CD4-positive, alpha-beta T cell treated with Interleukin-15 for 4 hours (primary cell): ENCODE measurements around the gene SNX5.
"Not testable (repeated sequence)": the region's sequence is repeated elsewhere in the genome, so short reads cannot be mapped to it uniquely, and the experiment has no call there.

Experiments used
- DNase-seq: peaks from one replicate; pipeline ENCODE4 v3.0.0-alpha.2; 2020; ENCODE audit warnings: low spot score

Gene SNX5

GRCh38 chr20:17960400-17960885 lies 8.2 kb downstream of the SNX5 start:
- DNase-seq: not testable (repeated sequence)

DNA sequence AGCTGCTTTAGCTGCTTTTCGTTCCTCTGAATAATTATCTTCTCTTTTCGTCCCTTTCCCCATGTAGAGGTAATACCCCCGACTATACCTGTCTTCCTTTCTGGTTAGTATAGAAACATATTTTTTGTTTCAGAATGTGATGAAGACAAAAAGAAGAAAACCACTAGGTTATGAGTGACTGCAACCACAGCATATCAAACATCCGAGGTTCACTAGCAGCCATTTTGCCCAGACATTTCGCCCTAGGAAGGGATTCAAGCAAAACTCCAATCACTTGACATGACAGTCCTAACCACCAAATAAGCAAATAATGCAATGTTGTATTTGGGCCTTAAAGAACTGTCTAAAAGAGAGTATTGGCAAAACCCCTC lies 9.4 kb downstream of the SNX5 start:
- DNase-seq: no peak

GRCh38 chr20:17958373-17959256 lies 10.0 kb downstream of the SNX5 start:
- DNase-seq: no peak

DNA sequence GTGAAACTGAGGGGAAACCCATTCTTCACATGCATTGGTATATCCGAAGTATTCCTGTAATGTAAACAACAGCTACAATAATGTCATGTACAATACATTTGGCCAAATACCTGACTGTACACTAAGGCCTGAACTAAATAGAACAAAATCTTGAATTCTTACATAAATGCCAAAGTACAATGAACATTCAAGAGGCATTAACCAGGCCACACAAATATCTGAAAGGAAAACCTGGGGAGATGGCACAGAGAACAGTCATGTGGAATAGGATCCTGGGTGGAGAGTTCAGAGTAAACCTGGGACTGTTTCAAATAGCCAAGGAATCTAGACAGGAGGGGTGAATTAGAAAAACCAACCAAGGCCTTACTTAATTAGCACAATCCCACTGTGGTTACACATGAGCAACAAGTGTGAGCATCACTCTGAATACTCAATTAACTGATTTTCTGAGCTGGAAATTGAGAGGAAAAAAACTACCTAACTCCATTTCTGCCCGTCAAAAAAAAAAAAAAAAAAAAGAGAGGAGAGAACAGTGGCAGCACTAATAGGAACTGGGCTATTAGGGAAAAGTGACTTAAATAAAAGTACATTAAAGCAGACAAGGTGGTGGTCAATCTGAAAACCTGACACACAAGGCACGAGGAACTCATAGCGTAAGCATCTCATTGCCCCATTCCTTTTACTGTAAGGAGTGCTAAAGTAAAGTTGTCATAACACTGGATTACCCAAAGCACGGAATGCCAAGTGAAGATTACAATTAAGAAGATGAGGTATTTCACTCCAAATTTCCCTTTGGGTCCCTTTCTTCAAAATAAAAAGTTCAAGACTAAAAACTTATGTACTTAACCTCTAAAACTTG lies 10.9 kb downstream of the SNX5 start:
- no peak for DNase-seq

DNA sequence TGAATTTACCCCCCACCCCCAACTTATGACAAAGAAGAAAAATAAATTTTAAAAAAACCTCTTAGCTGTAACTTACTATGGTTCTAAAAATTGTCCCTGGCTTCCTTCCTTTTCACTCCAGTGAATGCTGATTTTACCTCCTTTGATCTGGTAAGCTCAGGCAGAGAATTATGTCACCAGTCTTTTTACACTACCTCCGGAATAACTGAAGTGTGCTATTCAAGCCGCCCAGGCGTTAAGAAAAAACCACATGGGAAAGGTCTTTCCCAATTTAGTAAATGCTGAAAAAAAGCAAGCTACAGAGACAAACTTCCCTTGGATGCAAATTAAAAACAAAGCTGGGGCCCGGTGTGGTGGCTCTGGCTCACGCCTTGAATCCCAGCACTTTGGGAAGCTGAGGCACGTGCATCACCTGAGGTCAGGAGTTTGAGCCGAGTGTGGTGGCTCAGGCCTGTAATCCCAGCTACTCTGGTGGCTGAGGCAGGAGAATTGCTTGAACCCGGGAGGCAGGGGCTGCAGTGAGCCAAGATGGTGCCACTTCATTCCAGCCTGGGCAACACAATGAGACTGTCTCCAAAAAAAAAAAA lies 12.4 kb downstream of the SNX5 start:
- no peak for DNase-seq

DNA sequence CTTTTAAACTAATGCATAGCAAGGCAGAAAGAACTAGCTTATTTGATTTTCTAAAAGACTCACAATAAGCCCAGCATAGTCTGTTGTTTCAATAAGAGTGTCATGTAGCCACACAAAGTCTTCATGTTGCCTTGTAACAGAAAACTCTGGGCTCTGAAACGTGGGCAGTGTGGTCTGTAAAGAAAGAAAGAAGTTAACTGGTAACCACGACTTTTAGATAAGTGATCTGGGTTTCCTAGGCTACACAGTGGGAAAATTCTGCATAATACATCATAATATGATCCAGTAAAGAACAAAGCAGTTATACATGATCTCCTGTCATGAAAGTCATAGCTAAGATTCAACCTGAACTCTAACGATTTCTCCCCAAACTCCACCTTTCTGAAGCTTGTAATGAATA lies 13.3 kb downstream of the SNX5 start:
- DNase-seq: no peak

DNA sequence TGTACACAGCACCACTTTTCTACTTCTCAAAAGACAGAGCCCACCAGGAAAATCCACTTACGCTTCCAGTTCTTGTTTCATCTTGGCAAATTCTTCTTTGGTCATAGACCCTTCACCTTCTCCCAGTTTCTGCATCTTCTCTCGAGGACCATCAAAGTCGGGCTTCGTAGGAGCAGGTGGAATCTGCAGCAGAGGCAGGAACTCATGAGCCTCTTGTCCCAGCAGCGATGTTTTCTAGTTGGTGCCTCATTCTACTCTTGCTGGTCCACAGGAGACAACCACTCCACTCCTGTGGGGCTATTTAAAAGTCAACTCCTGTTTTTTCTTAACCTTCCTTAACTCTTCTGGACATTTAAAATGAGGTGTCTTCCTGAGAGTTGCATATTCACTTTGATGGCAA lies 14.7 kb downstream of the SNX5 start:
- DNase-seq: no peak

DNA sequence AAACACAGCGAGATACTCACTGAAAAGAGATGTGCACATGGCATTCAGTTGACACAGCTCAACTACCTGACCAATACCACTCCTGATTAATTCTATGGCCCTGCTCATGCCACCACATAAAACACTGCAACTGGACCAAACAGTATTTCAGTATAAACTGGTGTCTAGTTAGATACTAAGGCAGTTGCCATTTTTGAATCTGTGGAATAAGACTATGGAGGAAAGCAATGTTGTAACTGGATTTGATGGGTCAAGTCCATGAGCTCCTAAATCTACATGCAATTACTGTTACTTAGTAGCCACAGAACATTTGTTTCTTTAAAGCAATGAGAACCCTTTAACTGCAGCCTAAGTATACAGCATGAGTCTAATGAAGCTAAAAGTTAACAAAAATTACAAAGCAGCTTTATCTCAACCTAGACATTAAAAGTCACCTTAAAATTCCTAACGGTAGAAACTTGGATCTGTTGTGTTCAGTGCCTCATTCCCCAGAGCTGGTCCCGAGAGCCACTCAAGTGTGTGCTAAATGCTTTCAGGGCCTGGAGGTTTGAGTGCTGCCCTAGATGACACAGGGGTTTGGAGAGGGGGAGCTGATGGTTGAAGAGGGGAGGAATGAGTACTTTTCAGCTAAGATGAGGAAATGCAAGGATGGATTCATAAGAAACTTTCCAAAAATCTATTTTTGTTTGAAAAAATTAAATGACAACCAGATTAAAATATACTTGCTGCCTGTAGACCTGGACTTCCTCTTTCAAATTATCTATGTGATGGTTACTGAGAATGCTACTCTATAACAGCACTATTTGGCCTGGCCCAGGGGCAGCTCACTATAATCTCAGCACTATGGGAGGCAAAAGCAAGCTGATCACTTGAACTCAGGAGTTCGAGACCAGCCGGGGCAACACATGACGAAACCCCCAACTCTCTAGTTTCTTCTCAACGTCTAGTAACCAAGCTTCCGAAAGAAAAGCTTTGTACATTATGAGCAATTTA lies 15.6 kb downstream of the SNX5 start:
- DNase-seq: no peak

DNA sequence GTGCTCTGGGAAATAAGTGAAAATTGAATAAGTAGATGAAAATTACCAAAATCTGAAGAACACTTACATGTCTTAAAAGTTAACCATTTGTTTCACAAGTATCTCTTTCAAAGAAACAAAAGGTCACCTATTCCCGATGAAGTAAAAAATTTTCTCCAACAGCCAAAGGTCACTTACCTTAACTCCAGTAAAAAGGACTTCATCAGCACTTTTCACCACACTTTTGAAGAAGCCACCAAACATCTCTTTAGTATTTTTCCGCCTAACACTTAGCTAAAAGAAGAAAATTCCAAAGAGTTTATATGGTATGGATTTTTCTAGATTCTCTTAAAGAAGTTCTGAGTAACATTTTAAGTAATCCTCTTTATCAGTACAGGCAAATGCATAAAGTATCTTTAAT lies 17.3 kb downstream of the SNX5 start:
- DNase-seq: no peak

- no peak for DNase-seq
Observed at GRCh38 chr20:17950670-17951069, 17.9 kb downstream of the SNX5 start.

DNA sequence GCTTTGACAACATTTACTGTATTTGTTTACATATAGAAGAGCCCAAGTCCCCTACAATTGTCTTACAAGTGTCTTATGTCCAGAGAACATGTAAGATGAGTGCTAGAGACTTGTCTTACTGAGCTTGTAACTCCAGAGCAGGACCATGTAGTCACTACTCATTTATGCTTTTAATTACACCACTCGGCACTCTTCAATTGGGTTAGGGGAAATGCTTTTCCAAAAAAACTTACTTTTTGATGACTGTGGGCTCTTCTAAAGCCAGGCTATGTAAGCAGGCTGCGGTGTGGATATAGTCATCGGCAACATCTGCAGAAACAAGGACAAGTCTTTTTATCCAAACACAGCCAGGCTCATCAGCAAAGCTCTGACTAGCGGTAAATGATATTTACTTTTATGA lies 18.7 kb downstream of the SNX5 start:
- no peak for DNase-seq

GRCh38 chr20:17948442-17948841 lies 20.2 kb downstream of the SNX5 start:
- DNase-seq: no peak

GRCh38 chr20:17947474-17947815 lies 21.1 kb downstream of the SNX5 start:
- DNase-seq: no peak

DNA sequence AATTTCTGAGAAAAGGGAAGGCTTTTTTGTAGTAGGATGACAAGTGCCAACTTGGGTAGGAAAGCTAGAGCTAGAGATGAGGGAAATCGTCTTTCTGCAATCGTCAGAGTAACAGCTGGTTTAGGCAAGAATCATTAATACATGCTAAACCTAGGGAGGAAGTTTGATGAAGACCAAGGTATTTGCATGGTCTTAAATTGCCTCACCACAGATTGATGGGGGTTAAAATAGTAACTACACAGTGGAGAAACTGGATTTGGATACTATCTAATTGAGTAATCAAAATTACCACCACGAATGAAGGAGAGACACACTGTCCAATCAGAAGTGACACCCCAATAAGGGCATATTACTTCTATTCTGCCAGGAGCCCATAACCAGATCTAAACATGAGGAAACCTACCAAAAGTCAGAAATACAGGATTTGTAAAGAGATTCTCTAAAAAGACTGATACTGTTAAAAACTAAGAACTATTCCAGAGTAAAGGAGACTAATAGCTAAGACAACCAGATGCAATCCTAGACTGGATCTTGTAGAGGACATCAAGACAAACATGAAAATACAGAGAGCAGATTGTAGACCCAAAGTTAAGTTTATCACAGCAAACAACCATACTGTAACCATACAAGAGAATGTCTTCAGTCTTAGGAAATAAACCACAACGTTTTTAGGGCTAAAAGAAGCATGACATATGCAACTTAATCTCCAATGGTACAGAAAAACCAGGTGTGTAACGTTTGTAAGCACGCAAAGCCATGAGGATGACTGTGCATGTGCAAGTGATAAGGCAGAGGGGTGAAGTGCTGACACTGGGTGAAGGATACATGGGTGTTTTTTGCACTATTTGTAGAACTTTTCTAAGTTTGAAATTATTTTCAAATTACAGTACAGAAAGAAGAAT lies 21.8 kb downstream of the SNX5 start:
- no peak for DNase-seq

- no peak for DNase-seq
Observed at GRCh38 chr20:17946040-17946439, 22.6 kb downstream of the SNX5 start.

DNA sequence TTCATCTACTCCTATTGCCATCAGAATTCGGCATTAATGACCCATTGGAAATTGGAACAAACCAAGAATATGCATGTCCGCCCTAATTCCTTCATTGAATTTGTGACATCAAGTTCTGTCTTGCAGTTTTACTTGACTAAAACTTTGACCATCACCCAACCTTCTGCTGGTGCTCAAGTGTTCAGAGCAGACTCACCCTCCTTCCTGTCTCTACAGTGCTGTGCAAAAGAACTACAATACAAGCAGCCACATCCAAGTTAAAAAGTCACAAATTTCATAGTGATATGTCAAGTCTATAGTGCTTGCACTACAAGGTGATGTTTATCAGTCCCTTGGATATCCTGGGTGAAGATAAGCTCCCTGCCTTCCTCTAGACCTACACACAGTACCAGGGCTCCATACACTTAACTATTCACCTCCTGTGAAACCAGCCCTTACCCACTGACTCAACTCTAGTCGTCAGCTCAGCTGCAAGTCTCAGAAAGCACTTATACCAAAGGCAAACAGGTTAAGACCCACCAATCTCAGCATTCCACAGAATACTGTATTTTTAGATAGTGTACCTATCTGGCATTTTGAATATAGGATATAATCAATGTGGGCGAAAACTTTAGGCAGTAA lies 23.6 kb downstream of the SNX5 start:
- no peak for DNase-seq

DNA sequence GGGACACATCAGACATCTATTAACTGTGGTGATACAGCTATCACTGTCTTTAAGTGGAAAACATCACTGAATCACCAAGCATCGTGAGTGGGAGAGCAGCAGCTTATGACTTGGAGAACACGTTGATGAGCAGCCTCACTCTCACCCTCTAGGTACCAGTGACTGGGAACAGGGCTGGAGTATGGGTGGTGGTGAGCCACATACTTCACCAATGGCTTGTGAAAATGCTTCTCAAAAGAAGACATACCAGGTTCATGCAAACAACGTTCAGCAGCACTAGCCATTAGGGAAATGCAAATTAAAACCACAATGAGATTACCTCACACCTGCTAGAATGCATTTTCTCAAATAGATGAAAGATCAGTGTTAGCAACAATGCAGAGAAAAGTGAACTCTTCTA lies 25.3 kb downstream of the SNX5 start:
- DNase-seq: no peak

DNA sequence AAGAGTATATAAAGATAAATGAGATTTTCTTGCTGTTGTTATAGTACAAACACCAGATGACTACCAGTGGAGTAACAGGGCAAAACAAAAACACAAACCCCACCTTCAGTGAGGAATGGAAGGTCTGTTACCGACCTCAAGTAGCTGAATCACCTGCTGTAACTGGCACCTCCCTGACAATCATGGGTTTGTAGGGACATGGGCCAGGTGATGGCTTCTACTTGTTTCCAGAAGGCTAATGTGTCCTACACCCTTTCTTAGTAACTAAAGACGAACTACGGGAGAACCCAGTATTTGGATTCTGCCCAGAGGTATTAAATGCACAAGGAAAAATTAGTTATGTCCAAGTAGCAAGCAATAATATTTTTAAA lies 26.8 kb downstream of the SNX5 start:
- no peak for DNase-seq

DNA sequence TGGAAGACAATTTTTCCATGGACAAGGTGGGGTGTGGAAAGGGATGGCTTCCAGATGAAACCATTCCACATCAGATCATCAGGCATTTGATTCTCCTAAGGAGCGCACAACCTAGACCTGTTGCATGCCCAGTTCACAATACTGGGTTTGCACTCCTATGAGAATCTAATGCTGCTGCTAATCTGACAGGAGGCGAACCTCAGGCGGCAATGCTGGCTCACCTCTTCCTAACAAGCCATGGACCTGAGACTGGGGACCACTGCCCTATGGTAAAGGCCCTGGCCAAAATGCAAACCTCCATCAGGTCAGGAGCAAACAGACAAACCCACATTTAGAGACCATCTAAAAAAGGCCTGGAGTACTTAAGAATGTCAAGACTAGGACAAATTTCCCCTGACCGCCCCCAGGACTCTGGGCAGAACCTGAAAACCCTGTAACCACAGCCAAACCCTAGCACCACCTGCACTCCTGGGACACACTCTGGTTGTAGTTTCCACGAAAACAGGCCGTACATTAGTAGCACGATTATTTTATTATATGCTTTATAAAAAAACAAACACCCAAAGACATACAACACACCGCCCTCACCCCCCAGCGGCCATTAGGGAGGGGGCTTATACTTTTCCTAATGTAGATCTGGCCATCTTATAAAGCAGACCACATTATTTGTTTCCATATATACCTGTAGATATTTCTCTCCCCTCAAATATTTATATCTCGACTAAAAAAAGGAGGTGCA lies 27.3 kb downstream of the SNX5 start:
- no peak for DNase-seq
